Endothelial cell of umbilical vein (primary cell): ENCODE measurements around the gene VANGL1. TPM values are rescaled to one million over a fixed set of nuclear protein-coding genes. Genes with fewer than 3 reads are reported as not detected.

Experiments used
- BruUV-seq: library from RNA; stranded (reverse); fragments of 400-500 nt; replicated peaks from 2 replicates; lab custom pipeline; 2021; lab: Mats Ljungman, UMichigan
- CTCF ChIA-PET: fragments of 300-600, 350-600 bp; sonication (Branson Sonifier 250); formaldehyde crosslinking; loops from one replicate; lab custom pipeline; 2021; ENCODE audit warnings: antibody characterized with exemption, inconsistent platforms; lab: Charles Lee
- POLR2A ChIA-PET: fragments of 300-600, 350-600 bp; sonication (Branson Sonifier 250); formaldehyde crosslinking; loops from one replicate; lab custom pipeline; 2021; ENCODE audit warnings: antibody characterized with exemption, inconsistent platforms; lab: Charles Lee
- DNase-seq: peaks from one replicate; pipeline ENCODE4 v3.0.0-alpha.2; 2011; ENCODE audit warnings: low read depth, low spot score
- FAIRE-seq: peaks from 2 replicates; lab custom pipeline; 2011; peaks lifted over from hg19 to GRCh38; lab: Jason Lieb, UNC
- H2AFZ ChIP-seq: 2 replicates; pipeline ENCODE4 v1.6.0; 2012; ENCODE audit warnings: low read depth, low read length, control low read depth, inconsistent platforms
- H3K27ac ChIP-seq: 2 replicates; pipeline ENCODE4 v1.5.1; 2011; ENCODE audit warnings: low read depth, mild to moderate bottlenecking, control low read depth, low read length, moderate library complexity; ENCODE audit not compliant: insufficient read depth
- H3K27me3 ChIP-seq, 2 experiments: 2 replicates each; pipeline versions ENCODE4 v1.6.0 to v1.6.1; 2011; ENCODE audit warnings: low read length in 2 of 2, mixed read lengths in 1 of 2; ENCODE audit not compliant: control insufficient read depth in 2 of 2, insufficient read depth in 2 of 2
- H3K36me3 ChIP-seq, 2 experiments: 2 replicates in 1 of 2; 3 replicates in 1 of 2; pipeline ENCODE4 v1.5.1; 2011; ENCODE audit warnings: low read length in 2 of 2, mild to moderate bottlenecking in 1 of 2, moderate library complexity in 1 of 2; ENCODE audit not compliant: control insufficient read depth in 2 of 2, insufficient read depth in 2 of 2; ENCODE audit errors: extremely low read depth in 1 of 2
- H3K4me1 ChIP-seq: 3 replicates; pipeline ENCODE4 v1.5.1; 2011; ENCODE audit warnings: mild to moderate bottlenecking, low read length; ENCODE audit not compliant: control insufficient read depth, insufficient read depth; ENCODE audit errors: extremely low read depth
- H3K4me2 ChIP-seq: 2 replicates; pipeline ENCODE4 v1.6.1; 2011; ENCODE audit warnings: low read length, control low read depth, mixed read lengths; ENCODE audit not compliant: insufficient read depth
- H3K4me3 ChIP-seq, 3 experiments: fragments of 200-600 bp in 1 of 3; sonication (generic), shearing (Covaris generic) in 1 of 3; replicated peaks in 1 of 3; 2 replicates each; pipeline ENCODE4 v1.5.1; 2011 to 2016; ENCODE audit warnings: control low read depth in 3 of 3, low read length in 3 of 3, mild to moderate bottlenecking in 2 of 3, inconsistent platforms in 1 of 3, low read depth in 1 of 3, moderate library complexity in 1 of 3; ENCODE audit not compliant: insufficient read depth in 1 of 3
- H3K79me2 ChIP-seq: 2 replicates; pipeline ENCODE4 v1.6.0; 2012; ENCODE audit warnings: low read length, inconsistent platforms; ENCODE audit not compliant: control insufficient read depth, insufficient read depth
- H3K9ac ChIP-seq: replicated peaks from 2 replicates; pipeline ENCODE3; 2011; ENCODE audit warnings: low read length, control low read depth; ENCODE audit not compliant: insufficient read depth; ENCODE audit errors: extremely low read depth
- H3K9me1 ChIP-seq: replicated peaks from 3 replicates; pipeline ENCODE4 v1.6.0; 2011; ENCODE audit warnings: mild to moderate bottlenecking, low read length; ENCODE audit not compliant: control insufficient read depth, insufficient read depth; ENCODE audit errors: extremely low read depth
- H3K9me3 ChIP-seq: replicated peaks from 2 replicates; pipeline ENCODE4 v1.5.1; 2012; ENCODE audit warnings: low read length, inconsistent platforms; ENCODE audit not compliant: control insufficient read depth, insufficient read depth
- H4K20me1 ChIP-seq: replicated peaks from 2 replicates; pipeline ENCODE3; 2011; ENCODE audit warnings: mild to moderate bottlenecking, low read length; ENCODE audit not compliant: control insufficient read depth, insufficient read depth; ENCODE audit errors: extremely low read depth
- CTCF ChIP-seq, 2 donors: IDR thresholded peaks; 1 replicate in 1 of 2; 2 replicates in 1 of 2; pipeline ENCODE4 v1.5.1; 2011; ENCODE audit warnings: low read length in 2 of 2, mild to moderate bottlenecking in 2 of 2, moderate library complexity in 2 of 2, control low read depth in 1 of 2, inconsistent platforms in 1 of 2, low read depth in 1 of 2; ENCODE audit not compliant: insufficient read depth in 1 of 2; ENCODE audit errors: extremely low read depth in 1 of 2
- EZH2 ChIP-seq: IDR thresholded peaks from 2 replicates; pipeline ENCODE4 v1.6.1; 2012; ENCODE audit warnings: borderline replicate concordance, low read depth, mild to moderate bottlenecking, moderate library complexity, low read length, inconsistent platforms; ENCODE audit not compliant: severe bottlenecking
- GATA2 ChIP-seq: IDR thresholded peaks from 2 replicates; pipeline ENCODE4 v1.7.0; 2011; ENCODE audit warnings: low read depth, mild to moderate bottlenecking, moderate library complexity, mixed read lengths, low read length; ENCODE audit not compliant: insufficient read length, insufficient read depth
- dilution Hi-C: fragments of 300-500 bp; cut with MboI; formaldehyde crosslinking; loops from one replicate; pipeline ENCODE4 v1.15.0; 2019; ENCODE audit warnings: low sequenced_read_pairs; ENCODE audit not compliant: extremely low pct_ligation_motif_present
- intact Hi-C: fragments of 100-400 bp; cut with micrococcal nuclease; formaldehyde crosslinking; loops from one replicate; pipeline ENCODE4 v1.10.0; 2022
- polyA plus RNA-seq, 4 experiments: library from polyadenylated mRNA; depleted of rRNA in 3 of 4; stranded (reverse) in 3 of 4; unstranded in 1 of 4; fragments of >200 nt; gene quantifications; 2 replicates each; pipeline versions ENCODE4 v1.2.1 to v1.2.3, GENCODE V29; 2011 to 2012; ENCODE audit warnings: missing spikeins in 1 of 4
- total RNA-seq: library from RNA; stranded (reverse); gene quantifications from 2 replicates; pipeline ENCODE4 v1.2.3, GENCODE V29; 2021

Gene VANGL1
- total and polyA plus RNA-seq, 2 donors (not counting 3 experiments of a cell fraction or from before 2014, with no cell fraction given), result 15.0 to 24.8 TPM

GRCh38 chr1:115717541-115717940 lies 75.8 kb downstream of the VANGL1 start:
- POLR2A ChIA-PET, result no interaction called here
- H3K79me2 ChIP-seq, result no peaks in the 10 kb centered on the region
- peaks cover 2 to 16% of the 10 kb centered on the region in 2 experiments for H3K27me3 ChIP-seq
- H3K9ac ChIP-seq, result no peak overlapping the region
- FAIRE-seq, result no peak
- no TSS peak for BruUV-seq
- peak; percentile 30 for DNase-seq
- H2AFZ ChIP-seq, result no peak overlapping the region
- H3K4me3 ChIP-seq, result no peak overlapping the region
- H3K9me3 ChIP-seq, result no peaks in the 10 kb centered on the region
- TF ChIP-seq EZH2 (no peak), CTCF (IDR thresholded peaks at IDR 0.05; ENCODE audit: extremely low read depth in 1 of 2, insufficient read depth in 1 of 2, low read depth in 1 of 2, low read length in 2 of 2) (peak; percentile 41 to 56)
- no peaks in the 10 kb centered on the region for H3K36me3 ChIP-seq
- dilution Hi-C loops (no loop called here), intact Hi-C loops (loop anchor here (1.0 kb wide), 4 partner anchors 47 to 303 kb away; no protein-coding TSS in a partner anchor)
- no peaks in the 10 kb centered on the region for H3K4me1 ChIP-seq
- no peak overlapping the region for H3K4me2 ChIP-seq
- no peaks in the 10 kb centered on the region for H4K20me1 ChIP-seq
- H3K9me1 ChIP-seq, result no peaks in the 10 kb centered on the region
- CTCF ChIA-PET, result interaction anchor here (1.0 to 3.7 kb wide), 10 partner anchors 9 to 782 kb away, joined by 3 to 33 read pairs (median 10); no protein-coding TSS in a partner anchor
- no peak overlapping the region for H3K27ac ChIP-seq

- intact Hi-C loops, result no loop called here
Measured at GRCh38 chr1:115718011-115718754, 76.4 kb downstream of the VANGL1 start.

More at GRCh38 chr1:115718011-115718754, 76.4 kb downstream of the VANGL1 start:
- H2AFZ ChIP-seq, result no peak overlapping the region
- H3K9me3 ChIP-seq, result no peaks in the 10 kb centered on the region
- no peak overlapping the region for H3K4me3 ChIP-seq
- H3K4me2 ChIP-seq, result no peak overlapping the region
- peaks cover 2 to 14% of the 10 kb centered on the region in 2 experiments for H3K27me3 ChIP-seq
- no peaks in the 10 kb centered on the region for H3K4me1 ChIP-seq
- no TSS peak for BruUV-seq
- FAIRE-seq, result no peak
- TF ChIP-seq GATA2, result no peak
- TF ChIP-seq EZH2, result no peak
- no peaks in the 10 kb centered on the region for H3K36me3 ChIP-seq
- no peak for DNase-seq
- ChIA-PET CTCF (interaction anchor here (1.0 to 3.7 kb wide), 7 partner anchors 12 to 781 kb away, joined by 3 to 33 read pairs (median 10); no protein-coding TSS in a partner anchor), POLR2A (no interaction called here)
- dilution Hi-C loops, result no loop called here
- no peak overlapping the region for H3K9ac ChIP-seq
- H3K9me1 ChIP-seq, result no peaks in the 10 kb centered on the region
- no peak overlapping the region for H3K27ac ChIP-seq
- no peaks in the 10 kb centered on the region for H4K20me1 ChIP-seq
- no peaks in the 10 kb centered on the region for H3K79me2 ChIP-seq
